Sigmoid colon (tissue), 4 donors: ENCODE measurements around the gene MX1.

Experiments
- CTCF ChIP-seq, 4 experiments: fragments of 450-650 bp in 3 of 4; fragments of 200-600 bp in 1 of 4; IDR thresholded peaks; one replicate each; pipeline ENCODE4 v1.5.1; 2016 to 2019; ENCODE audit warnings: antibody characterized with exemption in 4 of 4, mild to moderate bottlenecking in 3 of 4, moderate library complexity in 2 of 4
- EP300 ChIP-seq, 4 donors: sonication (generic); formaldehyde crosslinking; IDR thresholded peaks; one replicate each; pipeline ENCODE4 v1.6.1; 2017; ENCODE audit warnings: antibody characterized with exemption in 4 of 4
- POLR2A ChIP-seq, 2 donors: fragments of 450-650 bp; IDR thresholded peaks; one replicate each; pipeline ENCODE4 v1.6.1; 2016; ENCODE audit warnings: antibody characterized with exemption in 2 of 2, mild to moderate bottlenecking in 2 of 2, moderate library complexity in 2 of 2

- TF ChIP-seq POLR2A (IDR thresholded peaks at IDR 0.05) (no peak), EP300 (IDR thresholded peaks at IDR 0.05) (no peak), CTCF (IDR thresholded peaks at IDR 0.05) (no peak)
These were observed 54.1 kb downstream of the MX1 start for GRCh38 chr21:41480086-41480690.
